Stimulated activated naive B cell treated with anti-CD40 and anti-IgM and Interleukin-4, amounts not matched to agents 10 μg/mL and 1 μg/mL and 100 μg/mL, for 72 hours (primary cell): ENCODE results near the gene SEMA4G.
A peak's percentile ranks its signal among the peaks of the same experiment; 100 is the strongest.

ENCODE experiments used
- ATAC-seq, 2 donors: fragments of 150-1000 bp; cut with Tn5 transposase; replicated peaks; 2 replicates each; pipeline ENCODE4 v1.10.0; 2021; ENCODE audit warnings: moderate library complexity in 1 of 2
- DNase-seq: peaks from one replicate; pipeline ENCODE4 v3.0.0; 2021
- H3K27ac Mint-ChIP-seq: one replicate; pipeline ENCODE4 v1.8.0; 2022; ENCODE audit warnings: mild to moderate bottlenecking, mixed read lengths
- H3K27me3 Mint-ChIP-seq, 2 donors: one replicate each; pipeline ENCODE4 v1.8.0; 2022; ENCODE audit warnings: mixed read lengths in 2 of 2
- H3K36me3 Mint-ChIP-seq, 2 donors: one replicate each; pipeline ENCODE4 v1.8.0; 2022; ENCODE audit warnings: mixed read lengths in 2 of 2, mild to moderate bottlenecking in 1 of 2
- H3K4me1 Mint-ChIP-seq, 2 donors: one replicate each; pipeline ENCODE4 v1.8.0; 2022; ENCODE audit warnings: mixed read lengths in 2 of 2, mild to moderate bottlenecking in 1 of 2
- H3K4me3 Mint-ChIP-seq, 2 donors: one replicate each; pipeline ENCODE4 v1.8.0; 2022; ENCODE audit warnings: mild to moderate bottlenecking in 2 of 2, mixed read lengths in 2 of 2, moderate library complexity in 1 of 2
- H3K9me3 Mint-ChIP-seq, 2 donors: one replicate each; pipeline ENCODE4 v1.8.0; 2022; ENCODE audit warnings: mixed read lengths in 2 of 2, mild to moderate bottlenecking in 1 of 2

Gene SEMA4G

GRCh38 chr10:100969187-100970075 lies at the start of gene SEMA4G:
TSS of gene SEMA4G (plus strand) at chr10:100969504. CDS start at chr10:100972913, 3,409 bp downstream.
- Mint-ChIP-seq H3K9me3 (no peaks in the 10 kb centered on the region), H3K27ac (peak within 1 kb of the TSS; percentile 47), H3K4me3 (peak within 1 kb of the TSS; percentile 78 to 79), H3K4me1 (peaks cover 8 to 22% of the 10 kb centered on the region in 2 donors), H3K36me3 (peaks cover 17 to 18% of the 10 kb centered on the region in 2 donors), H3K27me3 (peaks cover 0 to 17% of the 10 kb centered on the region in 2 donors)
- ATAC-seq (peak; percentile 93), DNase-seq (peak; percentile 23)

GRCh38 chr10:100923580-100923979 lies 45.7 kb upstream of the SEMA4G start:
- DNase-seq (no peak), ATAC-seq (no peak)
- Mint-ChIP-seq H3K9me3 (no peaks in the 10 kb centered on the region), H3K36me3 (peaks cover 21 to 38% of the 10 kb centered on the region in 2 donors), H3K27me3 (no peaks in the 10 kb centered on the region), H3K4me1 (peaks cover 0 to 5% of the 10 kb centered on the region in 2 donors), H3K4me3 (no peak overlapping the region), H3K27ac (no peak overlapping the region)

GRCh38 chr10:100927266-100927665 lies 42.0 kb upstream of the SEMA4G start:
- H3K27me3 Mint-ChIP-seq: no peaks in the 10 kb centered on the region
- DNase-seq (no peak), ATAC-seq (no peak)
- H3K9me3 Mint-ChIP-seq: no peaks in the 10 kb centered on the region
- H3K4me3 Mint-ChIP-seq: no peak overlapping the region
- peaks cover 0 to 5% of the 10 kb centered on the region in 2 donors for H3K4me1 Mint-ChIP-seq
- H3K27ac Mint-ChIP-seq: no peak overlapping the region
- peaks cover 30 to 40% of the 10 kb centered on the region in 2 donors for H3K36me3 Mint-ChIP-seq

GRCh38 chr10:100928039-100928438 lies 41.3 kb upstream of the SEMA4G start:
- H3K4me3 Mint-ChIP-seq: no peak overlapping the region
- no peak overlapping the region for H3K27ac Mint-ChIP-seq
- peaks cover 34 to 43% of the 10 kb centered on the region in 2 donors for H3K36me3 Mint-ChIP-seq
- ATAC-seq (no peak), DNase-seq (no peak)
- H3K27me3 Mint-ChIP-seq: no peaks in the 10 kb centered on the region
- no peaks in the 10 kb centered on the region for H3K9me3 Mint-ChIP-seq
- H3K4me1 Mint-ChIP-seq: peaks cover 0 to 5% of the 10 kb centered on the region in 2 donors

- H3K27me3 Mint-ChIP-seq: no peaks in the 10 kb centered on the region
- H3K27ac Mint-ChIP-seq: no peak overlapping the region
- H3K36me3 Mint-ChIP-seq: peaks cover 30 to 39% of the 10 kb centered on the region in 2 donors
- ATAC-seq: no peak
- H3K4me3 Mint-ChIP-seq: no peak overlapping the region
- no peak for DNase-seq
- peaks cover 0 to 1% of the 10 kb centered on the region in 2 donors for H3K4me1 Mint-ChIP-seq
- no peaks in the 10 kb centered on the region for H3K9me3 Mint-ChIP-seq
Observed at GRCh38 chr10:100930368-100930767, 38.9 kb upstream of the SEMA4G start.

GRCh38 chr10:100934084-100934659 lies 35.1 kb upstream of the SEMA4G start:
- Mint-ChIP-seq H3K36me3 (peaks cover 20 to 31% of the 10 kb centered on the region in 2 donors), H3K27ac (no peak overlapping the region), H3K9me3 (no peaks in the 10 kb centered on the region), H3K27me3 (no peaks in the 10 kb centered on the region), H3K4me1 (no peaks in the 10 kb centered on the region), H3K4me3 (no peak overlapping the region)
- no peak for ATAC-seq
- DNase-seq: no peak

GRCh38 chr10:100939763-100940344 lies 29.4 kb upstream of the SEMA4G start:
- Mint-ChIP-seq H3K27me3 (no peaks in the 10 kb centered on the region), H3K27ac (peak overlapping the region; percentile 47), H3K4me3 (no peak overlapping the region), H3K36me3 (peaks cover 24 to 36% of the 10 kb centered on the region in 2 donors), H3K9me3 (no peaks in the 10 kb centered on the region), H3K4me1 (no peaks in the 10 kb centered on the region)
- DNase-seq (no peak), ATAC-seq (no peak)

- H3K9me3 Mint-ChIP-seq: no peaks in the 10 kb centered on the region
- no peaks in the 10 kb centered on the region for H3K4me1 Mint-ChIP-seq
- no peaks in the 10 kb centered on the region for H3K27me3 Mint-ChIP-seq
- no peak for ATAC-seq
- no peak overlapping the region for H3K27ac Mint-ChIP-seq
- no peak for DNase-seq
- H3K4me3 Mint-ChIP-seq: no peak overlapping the region
- peaks cover 26 to 40% of the 10 kb centered on the region in 2 donors for H3K36me3 Mint-ChIP-seq
Observed at GRCh38 chr10:100942229-100942628, 27.1 kb upstream of the SEMA4G start.

GRCh38 chr10:100943508-100943907 lies 25.8 kb upstream of the SEMA4G start:
- ATAC-seq: no peak

GRCh38 chr10:100945754-100946153 lies 23.6 kb upstream of the SEMA4G start:
- ATAC-seq: no peak
- Mint-ChIP-seq H3K4me1 (no peaks in the 10 kb centered on the region), H3K9me3 (no peaks in the 10 kb centered on the region), H3K36me3 (peaks cover 15 to 37% of the 10 kb centered on the region in 2 donors), H3K27me3 (no peaks in the 10 kb centered on the region), H3K4me3 (no peak overlapping the region), H3K27ac (no peak overlapping the region)
- no peak for DNase-seq

More at GRCh38 chr10:100943508-100943907, 25.8 kb upstream of the SEMA4G start:
- H3K36me3 Mint-ChIP-seq: peaks cover 26 to 43% of the 10 kb centered on the region in 2 donors
- H3K9me3 Mint-ChIP-seq: no peaks in the 10 kb centered on the region
- no peak overlapping the region for H3K4me3 Mint-ChIP-seq
- DNase-seq: no peak
- no peak overlapping the region for H3K27ac Mint-ChIP-seq
- H3K27me3 Mint-ChIP-seq: no peaks in the 10 kb centered on the region
- H3K4me1 Mint-ChIP-seq: no peaks in the 10 kb centered on the region

GRCh38 chr10:100948916-100949315 lies 20.4 kb upstream of the SEMA4G start:
- H3K4me1 Mint-ChIP-seq: no peaks in the 10 kb centered on the region
- ATAC-seq (no peak), DNase-seq (no peak)
- peaks cover 16 to 24% of the 10 kb centered on the region in 2 donors for H3K36me3 Mint-ChIP-seq
- H3K27ac Mint-ChIP-seq: no peak overlapping the region
- no peak overlapping the region for H3K4me3 Mint-ChIP-seq
- H3K27me3 Mint-ChIP-seq: no peaks in the 10 kb centered on the region
- H3K9me3 Mint-ChIP-seq: no peaks in the 10 kb centered on the region

GRCh38 chr10:100960251-100960650 lies 9.1 kb upstream of the SEMA4G start:
- DNase-seq (no peak), ATAC-seq (no peak)
- Mint-ChIP-seq H3K4me3 (no peak overlapping the region), H3K4me1 (no peaks in the 10 kb centered on the region), H3K36me3 (peaks cover 15 to 39% of the 10 kb centered on the region in 2 donors), H3K27ac (no peak overlapping the region), H3K27me3 (no peaks in the 10 kb centered on the region), H3K9me3 (no peaks in the 10 kb centered on the region)

GRCh38 chr10:100962351-100963080 lies 6.8 kb upstream of the SEMA4G start:
- Mint-ChIP-seq H3K4me3 (no peak overlapping the region), H3K9me3 (no peaks in the 10 kb centered on the region), H3K36me3 (peaks cover 21 to 46% of the 10 kb centered on the region in 2 donors), H3K27me3 (peaks cover 0 to under 1% of the 10 kb centered on the region in 2 donors), H3K4me1 (peaks cover 0 to under 1% of the 10 kb centered on the region in 2 donors), H3K27ac (no peak overlapping the region)
- no peak for ATAC-seq
- no peak for DNase-seq

- H3K4me3 Mint-ChIP-seq: no peak overlapping the region
- peaks cover 23 to 45% of the 10 kb centered on the region in 2 donors for H3K36me3 Mint-ChIP-seq
- peaks cover 0 to 14% of the 10 kb centered on the region in 2 donors for H3K27me3 Mint-ChIP-seq
- DNase-seq (no peak), ATAC-seq (no peak)
- H3K4me1 Mint-ChIP-seq: peaks cover 5 to 14% of the 10 kb centered on the region in 2 donors
- no peak overlapping the region for H3K27ac Mint-ChIP-seq
- no peaks in the 10 kb centered on the region for H3K9me3 Mint-ChIP-seq
Observed at GRCh38 chr10:100963826-100964225, 5.5 kb upstream of the SEMA4G start.
